Loucy (cell line): ENCODE results near the gene MSN.

ENCODE experiments used
- H2AFZ ChIP-seq: fragments of 200-600 bp; sonication (generic); 2 replicates; pipeline ENCODE4 v1.6.0; 2016; ENCODE audit warnings: antibody characterized with exemption, mild to moderate bottlenecking, low read length, moderate library complexity
- H3F3A ChIP-seq: fragments of 200-600 bp; 2 replicates; pipeline ENCODE4 v1.6.0; 2016; ENCODE audit warnings: antibody characterized with exemption, low read depth, mild to moderate bottlenecking
- H3K27me3 ChIP-seq: fragments of 200-600 bp; sonication (generic); 2 replicates; pipeline ENCODE4 v1.6.1; 2014; ENCODE audit warnings: low read length, mild to moderate bottlenecking; ENCODE audit not compliant: insufficient read depth, poor library complexity, severe bottlenecking
- H3K36me3 ChIP-seq: fragments of 200-600 bp; sonication (generic); 2 replicates; pipeline ENCODE4 v1.6.1; 2016; ENCODE audit warnings: low read length; ENCODE audit not compliant: insufficient read depth
- H3K4me1 ChIP-seq: fragments of 200-600 bp; sonication (generic); 2 replicates; pipeline ENCODE4 v1.5.1; 2014; ENCODE audit warnings: low read length, mild to moderate bottlenecking; ENCODE audit not compliant: insufficient read depth, poor library complexity, severe bottlenecking
- H3K4me2 ChIP-seq: fragments of 200-600 bp; sonication (generic); 2 replicates; pipeline ENCODE4 v1.6.0; 2014; ENCODE audit warnings: antibody characterized with exemption, low read length, low read depth, mild to moderate bottlenecking; ENCODE audit not compliant: poor library complexity, severe bottlenecking
- H3K4me3 ChIP-seq: fragments of 200-600 bp; sonication (generic); 2 replicates; pipeline ENCODE4 v1.5.1; 2014; ENCODE audit warnings: low read length, mild to moderate bottlenecking, mixed read lengths; ENCODE audit not compliant: poor library complexity, severe bottlenecking
- H3K79me2 ChIP-seq: fragments of 200-600 bp; sonication (generic); 2 replicates; pipeline ENCODE4 v1.6.1; 2014; ENCODE audit warnings: low read length; ENCODE audit not compliant: insufficient read depth
- H3K9ac ChIP-seq: fragments of 200-600 bp; sonication (generic); 2 replicates; pipeline ENCODE4 v1.6.0; 2014; ENCODE audit warnings: mild to moderate bottlenecking, low read depth, low read length, moderate library complexity; ENCODE audit not compliant: poor library complexity, severe bottlenecking
- H3K9me2 ChIP-seq: fragments of 200-600 bp; sonication (generic); replicated peaks from 2 replicates; pipeline ENCODE4 v1.6.1; 2016; ENCODE audit warnings: low read depth, low read length, mixed read lengths
- H3K9me3 ChIP-seq: fragments of 200-600 bp; sonication (generic); 2 replicates; pipeline ENCODE4 v1.6.1; 2014; ENCODE audit warnings: mild to moderate bottlenecking, antibody characterized with exemption, low read length, low read depth; ENCODE audit not compliant: insufficient read depth
- H4K20me1 ChIP-seq: fragments of 200-600 bp; sonication (generic); 2 replicates; pipeline ENCODE4 v1.6.0; 2014; ENCODE audit warnings: antibody characterized with exemption, low read length, mild to moderate bottlenecking; ENCODE audit not compliant: insufficient read depth, poor library complexity, severe bottlenecking
- CTCF ChIP-seq: fragments of 200-600 bp; sonication (generic); conservative IDR thresholded peaks from 2 replicates; pipeline ENCODE4 v1.5.1; 2014; ENCODE audit warnings: mild to moderate bottlenecking, antibody characterized with exemption, low read length
- EZH2phosphoT487 ChIP-seq: fragments of 200-600 bp; IDR thresholded peaks from 2 replicates; pipeline ENCODE4 v1.6.1; 2018; ENCODE audit warnings: antibody characterized with exemption, mild to moderate bottlenecking, moderate library complexity, borderline replicate concordance

The MSN gene

GRCh38 chrX:65726715-65727114 is 59.3 kb downstream of the MSN start:
- Histone ChIP-seq H3F3A (no peaks in the 10 kb centered on the region), H3K4me2 (no peak overlapping the region), H4K20me1 (peaks cover 28% of the 10 kb centered on the region), H2AFZ (no peak overlapping the region), H3K4me3 (no peak overlapping the region), H3K4me1 (peaks cover 5% of the 10 kb centered on the region), H3K79me2 (peaks cover 65% of the 10 kb centered on the region), H3K9me2 (no peaks in the 10 kb centered on the region), H3K9me3 (no peaks in the 10 kb centered on the region), H3K9ac (no peak overlapping the region), H3K36me3 (peaks cover 87% of the 10 kb centered on the region; the same call in 1 of the 2 replicates), H3K27me3 (no peaks in the 10 kb centered on the region)
- TF ChIP-seq EZH2phosphoT487 (no peak), CTCF (no peak)

GRCh38 chrX:65731684-65732289 is 64.3 kb downstream of the MSN start:
- Histone ChIP-seq H3K36me3 (peaks cover 95% of the 10 kb centered on the region; the same call in 1 of the 2 replicates), H3K4me1 (no peaks in the 10 kb centered on the region), H3K4me2 (no peak overlapping the region), H3K4me3 (no peak overlapping the region), H2AFZ (no peak overlapping the region), H4K20me1 (peaks cover 4% of the 10 kb centered on the region), H3F3A (no peaks in the 10 kb centered on the region), H3K9ac (no peak overlapping the region), H3K9me2 (no peaks in the 10 kb centered on the region), H3K79me2 (peaks cover 17% of the 10 kb centered on the region; the same call in 1 of the 2 replicates), H3K27me3 (no peaks in the 10 kb centered on the region), H3K9me3 (no peaks in the 10 kb centered on the region)
- TF ChIP-seq CTCF (no peak), EZH2phosphoT487 (no peak)

GRCh38 chrX:65740909-65741308 is 73.5 kb downstream of the MSN start:
- Histone ChIP-seq H3K9me2 (no peaks in the 10 kb centered on the region), H3K4me2 (no peak overlapping the region), H3K36me3 (peaks cover 65% of the 10 kb centered on the region; the same call in 1 of the 2 replicates), H2AFZ (no peak overlapping the region), H3K4me3 (no peak overlapping the region), H4K20me1 (no peaks in the 10 kb centered on the region), H3F3A (no peaks in the 10 kb centered on the region), H3K9me3 (no peaks in the 10 kb centered on the region), H3K4me1 (peaks cover 7% of the 10 kb centered on the region), H3K79me2 (no peaks in the 10 kb centered on the region), H3K27me3 (no peaks in the 10 kb centered on the region), H3K9ac (no peak overlapping the region)
- TF ChIP-seq EZH2phosphoT487 = no peak
- TF ChIP-seq CTCF = no peak
